Right renal cortex interstitium (tissue), 3 donors: ENCODE data around the gene PBX3. TPM values are rescaled to one million over a fixed set of nuclear protein-coding genes. Genes with fewer than 3 reads are reported as not detected.

Experiments
- DNase-seq, 3 donors: peaks; one replicate each; pipeline ENCODE4 v3.0.0-alpha.2; 2013; ENCODE audit warnings: low read depth in 3 of 3, low spot score in 2 of 3
- polyA plus RNA-seq, 3 donors: library from polyadenylated mRNA; unstranded; fragments of 120-200 nt; gene quantifications; one replicate each; pipeline ENCODE4 v1.2.1, GENCODE V29; 2013; ENCODE audit not compliant: insufficient read length in 3 of 3

PBX3 gene
- polyA plus RNA-seq, 3 donors, result 30.1 to 31.5 (median 30.6) TPM

GRCh38 chr9:125897481-125897880, 150.3 kb downstream of the PBX3 start:
- no peak for DNase-seq

- no peak for DNase-seq
These were observed 155.0 kb downstream of the PBX3 start for GRCh38 chr9:125902214-125902613.

- DNase-seq, result no peak
These were observed 155.8 kb downstream of the PBX3 start for GRCh38 chr9:125902831-125903512.

- no peak for DNase-seq
These were observed 157.1 kb downstream of the PBX3 start for GRCh38 chr9:125904155-125904851.

- DNase-seq, result no peak
These were observed 159.0 kb downstream of the PBX3 start for GRCh38 chr9:125906144-125906543.

GRCh38 chr9:125906893-125907292, 159.7 kb downstream of the PBX3 start:
- no peak for DNase-seq

- no peak for DNase-seq
These were observed 161.0 kb downstream of the PBX3 start for GRCh38 chr9:125908136-125908535.

- DNase-seq, result no peak
These were observed 161.8 kb downstream of the PBX3 start for GRCh38 chr9:125908966-125909365.

GRCh38 chr9:125909459-125909858, 162.3 kb downstream of the PBX3 start:
- DNase-seq, result no peak

- DNase-seq, result no peak
These were observed 163.1 kb downstream of the PBX3 start for GRCh38 chr9:125910286-125910685.

- DNase-seq, result no peak
These were observed 164.9 kb downstream of the PBX3 start for GRCh38 chr9:125911861-125912644.

GRCh38 chr9:125912667-125913066, 165.5 kb downstream of the PBX3 start:
- no peak for DNase-seq

- no peak for DNase-seq
These were observed 166.4 kb downstream of the PBX3 start for GRCh38 chr9:125913551-125913950.

- no peak for DNase-seq
These were observed 167.2 kb downstream of the PBX3 start for GRCh38 chr9:125914411-125914810.

GRCh38 chr9:125915606-125916005, 168.4 kb downstream of the PBX3 start:
- DNase-seq, result no peak

GRCh38 chr9:125919565-125919964, 172.4 kb downstream of the PBX3 start:
- no peak for DNase-seq

GRCh38 chr9:125920402-125920801, 173.2 kb downstream of the PBX3 start:
- DNase-seq, result no peak

GRCh38 chr9:125922854-125923253, 175.7 kb downstream of the PBX3 start:
- DNase-seq, result no peak

- no peak for DNase-seq
These were observed 177.2 kb downstream of the PBX3 start for GRCh38 chr9:125924351-125924750.

- no peak for DNase-seq
These were observed 179.8 kb downstream of the PBX3 start for GRCh38 chr9:125926936-125927335.

- no peak for DNase-seq
These were observed 182.7 kb downstream of the PBX3 start for GRCh38 chr9:125929846-125930245.

- DNase-seq, result no peak
These were observed 184.0 kb downstream of the PBX3 start for GRCh38 chr9:125931211-125931610.
